Measurements from ENCODE around the gene BET1.

DNA sequence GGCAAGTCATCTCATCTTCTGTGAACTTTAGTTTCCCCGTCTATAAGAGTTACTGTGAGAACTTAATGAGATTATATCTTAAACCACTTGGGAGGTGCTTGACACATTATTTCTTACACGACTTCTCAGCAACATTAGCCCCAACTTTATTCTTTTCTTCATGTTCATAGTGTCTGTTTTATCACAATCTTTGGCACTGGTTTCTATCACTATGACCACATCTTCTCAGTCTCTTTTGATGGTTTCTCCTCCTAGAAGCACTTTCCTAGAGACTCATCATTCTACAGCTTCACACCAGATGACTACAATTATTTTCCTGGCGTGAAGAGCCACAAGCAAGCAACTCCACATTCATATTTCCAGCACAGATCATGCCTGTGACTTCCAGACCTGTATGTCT lies 26.5 kb upstream of the BET1 start:
- TF ChIP-seq, protein P1, sequence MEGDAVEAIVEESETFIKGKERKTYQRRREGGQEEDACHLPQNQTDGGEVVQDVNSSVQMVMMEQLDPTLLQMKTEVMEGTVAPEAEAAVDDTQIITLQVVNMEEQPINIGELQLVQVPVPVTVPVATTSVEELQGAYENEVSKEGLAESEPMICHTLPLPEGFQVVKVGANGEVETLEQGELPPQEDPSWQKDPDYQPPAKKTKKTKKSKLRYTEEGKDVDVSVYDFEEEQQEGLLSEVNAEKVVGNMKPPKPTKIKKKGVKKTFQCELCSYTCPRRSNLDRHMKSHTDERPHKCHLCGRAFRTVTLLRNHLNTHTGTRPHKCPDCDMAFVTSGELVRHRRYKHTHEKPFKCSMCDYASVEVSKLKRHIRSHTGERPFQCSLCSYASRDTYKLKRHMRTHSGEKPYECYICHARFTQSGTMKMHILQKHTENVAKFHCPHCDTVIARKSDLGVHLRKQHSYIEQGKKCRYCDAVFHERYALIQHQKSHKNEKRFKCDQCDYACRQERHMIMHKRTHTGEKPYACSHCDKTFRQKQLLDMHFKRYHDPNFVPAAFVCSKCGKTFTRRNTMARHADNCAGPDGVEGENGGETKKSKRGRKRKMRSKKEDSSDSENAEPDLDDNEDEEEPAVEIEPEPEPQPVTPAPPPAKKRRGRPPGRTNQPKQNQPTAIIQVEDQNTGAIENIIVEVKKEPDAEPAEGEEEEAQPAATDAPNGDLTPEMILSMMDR (IDR thresholded peaks at IDR 0.05): no peak
- no peak for TF ChIP-seq POLR2A (IDR thresholded peaks at IDR 0.05)
